Gastroesophageal sphincter (tissue), 4 donors: Measurements from ENCODE around the gene CCDC57. TPM values are rescaled to one million over a fixed set of nuclear protein-coding genes. Genes with fewer than 3 reads are reported as not detected.
A peak's percentile ranks its signal among the peaks of the same experiment; 100 is the strongest.

ENCODE experiments used
- ATAC-seq: fragments of 150-250 bp; one replicate; pipeline ENCODE4 v1.9.1; 2016; ENCODE audit warnings: mild to moderate bottlenecking, moderate library complexity
- H3K27ac ChIP-seq, 4 donors: fragments of 200-600 bp; sonication (generic) in 3 of 4; 1 replicate in 3 of 4; 2 replicates in 1 of 4; pipeline ENCODE4 v1.5.1; 2016 to 2019
- H3K27me3 ChIP-seq: fragments of 200-600 bp; sonication (generic); one replicate; pipeline ENCODE4 v1.5.1; 2019
- H3K36me3 ChIP-seq, 2 donors: fragments of 200-600 bp; sonication (generic); one replicate each; pipeline ENCODE4 v1.5.1; 2019; ENCODE audit warnings: control low read depth in 1 of 2
- H3K4me1 ChIP-seq, 3 donors: fragments of 200-600 bp; sonication (generic); 1 replicate in 2 of 3; 2 replicates in 1 of 3; pipeline ENCODE4 v1.5.1; 2016 to 2019; ENCODE audit warnings: control low read depth in 2 of 3
- H3K4me3 ChIP-seq, 2 donors: fragments of 200-600 bp; sonication (generic); one replicate each; pipeline ENCODE4 v1.5.1; 2019; ENCODE audit warnings: mild to moderate bottlenecking in 1 of 2, moderate library complexity in 1 of 2
- H3K9me3 ChIP-seq, 3 donors: fragments of 200-600 bp; sonication (generic); one replicate each; pipeline ENCODE4 v1.5.1; 2017 to 2019; ENCODE audit warnings: control low read depth in 2 of 3
- EP300 ChIP-seq: sonication (generic); formaldehyde crosslinking; IDR thresholded peaks from one replicate; pipeline ENCODE4 v1.6.1; 2017; ENCODE audit warnings: antibody characterized with exemption, mild to moderate bottlenecking
- POLR2A ChIP-seq, 2 donors: fragments of 450-650 bp; IDR thresholded peaks; one replicate each; pipeline ENCODE4 v1.6.1; 2017; ENCODE audit warnings: antibody characterized with exemption in 2 of 2, mild to moderate bottlenecking in 2 of 2, moderate library complexity in 1 of 2
- POLR2AphosphoS5 ChIP-seq: sonication (generic); formaldehyde crosslinking; IDR thresholded peaks from one replicate; pipeline ENCODE4 v1.6.1; 2017; ENCODE audit warnings: antibody characterized with exemption
- WGBS, 2 donors: methylation state at CpG; one replicate each; pipeline ENCODE4 v1.1.5; 2018; ENCODE audit warnings: low coverage in 1 of 2; 5-methylcytosine and 5-hydroxymethylcytosine counted together
- total RNA-seq, 4 donors: library from RNA; depleted of rRNA; stranded (reverse); fragments of >200 nt; gene quantifications; one replicate each; pipeline ENCODE4 v1.1.0, GENCODE V29; 2016
- TF ChIP-seq, protein P1 (sequence below), 4 experiments: fragments of 200-600 bp in 2 of 4; fragments of 450-650 bp in 2 of 4; sonication (generic) in 1 of 4; IDR thresholded peaks; one replicate each; pipeline ENCODE4 v1.5.1; 2017 to 2019; ENCODE audit warnings: antibody characterized with exemption in 4 of 4, mild to moderate bottlenecking in 2 of 4, moderate library complexity in 2 of 4

Gene CCDC57
- total RNA-seq, 4 donors from 2014 or later, result 6.5 to 28.2 (median 16.2) TPM

DNA sequence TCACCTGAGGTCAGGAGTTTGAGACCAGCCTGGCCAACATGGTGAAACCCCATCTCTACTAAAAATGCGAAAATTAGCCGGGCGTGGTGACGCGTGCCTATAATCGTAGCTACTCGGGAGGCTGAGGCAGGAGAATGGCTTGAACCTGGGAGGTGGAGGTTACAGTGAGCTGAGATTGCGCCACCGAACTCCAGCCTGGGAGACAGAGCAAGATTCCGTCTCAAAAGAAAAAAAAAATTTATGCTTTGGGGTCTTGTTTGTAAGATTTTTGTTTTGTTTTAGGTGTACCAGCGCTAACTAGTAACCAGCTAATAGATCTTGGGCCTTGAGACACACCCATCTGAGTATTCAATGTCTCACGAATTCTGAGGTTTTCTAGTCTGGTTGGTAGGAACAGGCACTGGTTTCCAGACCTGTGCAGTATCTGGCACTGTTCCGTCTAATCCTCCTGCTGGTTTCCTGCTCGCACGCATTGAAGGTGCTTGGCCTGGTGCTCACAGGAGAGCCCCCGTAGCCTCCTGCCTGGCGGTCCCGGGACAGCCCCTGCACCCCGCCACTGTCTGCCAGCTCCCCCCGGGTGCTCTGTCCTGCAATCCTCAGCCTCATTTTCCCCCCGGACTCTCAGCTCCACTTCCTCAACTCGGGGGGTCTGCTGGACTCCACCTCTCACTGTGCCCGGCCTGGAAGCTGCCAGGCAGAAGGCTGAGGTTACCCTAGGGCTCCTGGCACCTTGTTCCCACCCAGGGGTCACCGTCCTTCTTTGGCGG, 136.4 kb downstream of the CCDC57 start:
- no peaks in the 10 kb centered on the region for H3K27me3 ChIP-seq
- TF ChIP-seq POLR2AphosphoS5, result no peak
- no peak for TF ChIP-seq EP300
- no peak for TF ChIP-seq POLR2A (IDR thresholded peaks at IDR 0.05)
- TF ChIP-seq, protein P1, sequence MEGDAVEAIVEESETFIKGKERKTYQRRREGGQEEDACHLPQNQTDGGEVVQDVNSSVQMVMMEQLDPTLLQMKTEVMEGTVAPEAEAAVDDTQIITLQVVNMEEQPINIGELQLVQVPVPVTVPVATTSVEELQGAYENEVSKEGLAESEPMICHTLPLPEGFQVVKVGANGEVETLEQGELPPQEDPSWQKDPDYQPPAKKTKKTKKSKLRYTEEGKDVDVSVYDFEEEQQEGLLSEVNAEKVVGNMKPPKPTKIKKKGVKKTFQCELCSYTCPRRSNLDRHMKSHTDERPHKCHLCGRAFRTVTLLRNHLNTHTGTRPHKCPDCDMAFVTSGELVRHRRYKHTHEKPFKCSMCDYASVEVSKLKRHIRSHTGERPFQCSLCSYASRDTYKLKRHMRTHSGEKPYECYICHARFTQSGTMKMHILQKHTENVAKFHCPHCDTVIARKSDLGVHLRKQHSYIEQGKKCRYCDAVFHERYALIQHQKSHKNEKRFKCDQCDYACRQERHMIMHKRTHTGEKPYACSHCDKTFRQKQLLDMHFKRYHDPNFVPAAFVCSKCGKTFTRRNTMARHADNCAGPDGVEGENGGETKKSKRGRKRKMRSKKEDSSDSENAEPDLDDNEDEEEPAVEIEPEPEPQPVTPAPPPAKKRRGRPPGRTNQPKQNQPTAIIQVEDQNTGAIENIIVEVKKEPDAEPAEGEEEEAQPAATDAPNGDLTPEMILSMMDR (IDR thresholded peaks at IDR 0.05), result no peak
- peaks cover 0 to 30% of the 10 kb centered on the region in 2 donors for H3K36me3 ChIP-seq
- H3K4me1 ChIP-seq, result no peaks in the 10 kb centered on the region
- H3K27ac ChIP-seq, result no peak overlapping the region
- WGBS, 2 donors, result 77 to 80% methylated on average over 12 to 14 of the region's 25 CpGs
- no peaks in the 10 kb centered on the region for H3K9me3 ChIP-seq
- ATAC-seq, result no peak
- no peak overlapping the region for H3K4me3 ChIP-seq

GRCh38 chr17:82073446-82073845, 139.2 kb downstream of the CCDC57 start:
- TF ChIP-seq POLR2A (IDR thresholded peaks at IDR 0.05), result no peak
- TF ChIP-seq, protein P1 (IDR thresholded peaks at IDR 0.05), result no peak
- TF ChIP-seq POLR2AphosphoS5, result no peak
- no peak for TF ChIP-seq EP300
- Histone ChIP-seq H3K27ac (no peak overlapping the region), H3K4me3 (no peak overlapping the region), H3K27me3 (no peaks in the 10 kb centered on the region), H3K9me3 (no peaks in the 10 kb centered on the region), H3K4me1 (no peaks in the 10 kb centered on the region), H3K36me3 (peaks cover 0 to 2% of the 10 kb centered on the region in 2 donors)
- 71 to 88% methylated on average over 7 to 8 of the region's 9 CpGs for WGBS, 2 donors
- no peak for ATAC-seq

- Histone ChIP-seq H3K36me3 (no peaks in the 10 kb centered on the region), H3K27ac (no peak overlapping the region), H3K4me3 (no peak overlapping the region), H3K9me3 (no peaks in the 10 kb centered on the region), H3K27me3 (no peaks in the 10 kb centered on the region), H3K4me1 (no peaks in the 10 kb centered on the region)
- no peak for ATAC-seq
- 80 to 82% methylated on average over 6 of the region's 6 CpGs for WGBS, 2 donors
- TF ChIP-seq, protein P1 (IDR thresholded peaks at IDR 0.05), result no peak
- no peak for TF ChIP-seq EP300
Measured at GRCh38 chr17:82072827-82073226, 139.8 kb downstream of the CCDC57 start.

DNA sequence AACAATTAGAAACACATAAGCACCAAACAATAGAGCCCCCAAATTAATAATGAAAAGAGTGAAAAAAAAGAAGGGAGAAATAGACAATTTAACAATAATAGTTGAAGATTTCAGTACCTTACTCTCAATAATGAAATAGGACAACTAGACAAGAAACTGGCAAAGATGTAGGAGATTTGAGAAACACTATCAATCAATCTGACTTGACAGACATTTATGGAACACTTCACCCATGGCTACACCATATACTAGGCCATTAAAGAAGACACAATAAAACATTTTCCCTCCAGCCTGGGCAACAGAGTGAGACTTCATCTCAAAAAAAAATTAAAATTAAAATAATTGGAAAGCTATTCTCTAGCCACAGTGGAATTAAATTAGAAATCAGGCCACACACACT, 142.0 kb downstream of the CCDC57 start:
- ATAC-seq, result no peak
- no peak overlapping the region for H3K27ac ChIP-seq
- H3K4me1 ChIP-seq, result peaks cover 0 to 10% (median 7%) of the 10 kb centered on the region in 3 donors
- no peaks in the 10 kb centered on the region for H3K27me3 ChIP-seq
- H3K4me3 ChIP-seq, result no peak overlapping the region
- H3K36me3 ChIP-seq, result no peaks in the 10 kb centered on the region
- TF ChIP-seq POLR2A (IDR thresholded peaks at IDR 0.05) (no peak), POLR2AphosphoS5 (no peak)
- TF ChIP-seq, protein P1 (IDR thresholded peaks at IDR 0.05), result no peak
- H3K9me3 ChIP-seq, result no peaks in the 10 kb centered on the region

GRCh38 chr17:82065638-82066303, 146.9 kb downstream of the CCDC57 start, which contains the start of gene DUS1L:
DUS1L (minus strand) TSS chr17:82065804; CDS start chr17:82065059, 745 bp downstream.
- peaks cover 0 to 29% (median 19%) of the 10 kb centered on the region in 3 donors for H3K4me1 ChIP-seq
- H3K27ac ChIP-seq, result peak within 1 kb of the TSS; percentile 62 to 95 (median 90)
- H3K4me3 ChIP-seq, result peak within 1 kb of the TSS; percentile 72 to 85
- no peaks in the 10 kb centered on the region for H3K27me3 ChIP-seq
- WGBS, 2 donors, result 31 to 100% methylated on average over 1 to 12 of the region's 88 CpGs
- peaks cover 0 to 36% of the 10 kb centered on the region in 2 donors for H3K36me3 ChIP-seq
- no peaks in the 10 kb centered on the region for H3K9me3 ChIP-seq
- ATAC-seq, result peak; percentile 89
- peak; percentile 52 for TF ChIP-seq POLR2AphosphoS5
- no peak for TF ChIP-seq EP300
- peak; percentile 23 to 69 for TF ChIP-seq POLR2A (IDR thresholded peaks at IDR 0.05)
